Retinal pigment epithelial cell (primary cell): Measurements from ENCODE around the gene MTX1.

Source experiments
- DNase-seq: peaks from one replicate; pipeline ENCODE4 v3.0.0-alpha.2; 2010; ENCODE audit warnings: low read depth
- H3K4me3 ChIP-seq: 2 replicates; pipeline ENCODE4 v1.5.1; 2011; ENCODE audit warnings: mild to moderate bottlenecking, low read length, control low read depth, moderate library complexity
- CTCF ChIP-seq: conservative IDR thresholded peaks from 2 replicates; pipeline ENCODE4 v1.5.1; 2011; ENCODE audit warnings: low read depth, low read length, control low read depth, inconsistent platforms

MTX1 gene

GRCh38 chr1:155261852-155262673 is 53.6 kb downstream of the MTX1 start, which contains the start of gene SCAMP3:
SCAMP3 (minus strand) TSS chr1:155262360; CDS start chr1:155262151, 209 bp downstream.
- no peak for TF ChIP-seq CTCF

DNA sequence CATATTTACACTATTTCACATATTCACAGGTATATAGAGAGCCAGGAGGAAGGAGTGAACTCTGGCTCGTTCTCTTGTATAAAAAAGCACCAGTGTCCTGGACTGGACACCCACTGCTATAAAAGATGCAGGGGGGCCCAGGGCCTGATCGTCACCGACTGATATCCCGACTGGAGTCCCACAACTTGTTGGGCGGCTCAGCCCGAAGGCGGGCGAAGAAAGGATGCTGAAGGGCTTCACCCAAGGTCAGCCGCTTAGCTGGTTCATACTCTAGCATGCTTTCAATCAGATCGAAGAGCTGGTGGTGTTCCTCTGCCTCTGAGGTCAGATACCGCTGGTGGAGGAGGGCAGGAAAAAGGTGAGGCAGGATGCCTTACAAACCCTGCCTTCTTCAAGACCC is 54.6 kb downstream of the MTX1 start:
- no peak for TF ChIP-seq CTCF
- H3K4me3 ChIP-seq, result no peak overlapping the region
- no peak for DNase-seq

More at GRCh38 chr1:155261852-155262673, 53.6 kb downstream of the MTX1 start, which contains the start of gene SCAMP3:
- H3K4me3 ChIP-seq, result peak within 1 kb of the TSS; percentile 90
- DNase-seq, result peak; percentile 98
